ENCODE data around the gene BABAM2.

GRCh38 chr2:28150236-28150915 lies 259.8 kb downstream of the BABAM2 start:
- TF ChIP-seq CTCF (IDR thresholded peaks at IDR 0.05 in 4 of 5, conservative IDR thresholded peaks at IDR 0.05 in 1 of 5) (no peak), POLR2A (IDR thresholded peaks at IDR 0.05) (no peak)

All from gastrocnemius medialis (tissue), 4 donors.